DMS 273 (cell line): Measurements from ENCODE around the gene KRT15.
"Not testable (repeated sequence)": the region's sequence is repeated elsewhere in the genome, so short reads cannot be mapped to it uniquely, and the experiment has no call there.

Source experiments
- DNase-seq: peaks from one replicate; lab custom pipeline; 2025; ENCODE audit not compliant: unreplicated experiment; lab: John Stamatoyannopoulos, UW

Gene KRT15

GRCh38 chr17:41544935-41545334 lies 26.2 kb upstream of the KRT15 start:
- no peak for DNase-seq

- DNase-seq, result peak; percentile 91
These were observed 25.8 kb upstream of the KRT15 start for GRCh38 chr17:41544491-41544892.

- not testable (repeated sequence) for DNase-seq
These were observed 24.1 kb upstream of the KRT15 start for GRCh38 chr17:41542786-41543185.

GRCh38 chr17:41542357-41542756 lies 23.7 kb upstream of the KRT15 start:
- DNase-seq, result no peak

- no peak for DNase-seq
These were observed 22.4 kb upstream of the KRT15 start for GRCh38 chr17:41540921-41541625.

- DNase-seq, result peak; percentile 15
These were observed 21.4 kb upstream of the KRT15 start for GRCh38 chr17:41539979-41540701.

- no peak for DNase-seq
These were observed 20.4 kb upstream of the KRT15 start for GRCh38 chr17:41539071-41539492.

GRCh38 chr17:41538565-41538991 lies 19.9 kb upstream of the KRT15 start:
- no peak for DNase-seq

- DNase-seq, result no peak
These were observed 19.3 kb upstream of the KRT15 start for GRCh38 chr17:41537990-41538389.

- no peak for DNase-seq
These were observed 18.9 kb upstream of the KRT15 start for GRCh38 chr17:41537614-41537954.

- no peak for DNase-seq
These were observed 18.3 kb upstream of the KRT15 start for GRCh38 chr17:41536741-41537613.

GRCh38 chr17:41535764-41536481 lies 17.2 kb upstream of the KRT15 start:
- no peak for DNase-seq

- no peak for DNase-seq
These were observed 16.3 kb upstream of the KRT15 start for GRCh38 chr17:41534899-41535546.

- no peak for DNase-seq
These were observed 14.9 kb upstream of the KRT15 start for GRCh38 chr17:41533613-41534012.

GRCh38 chr17:41532947-41533570 lies 14.4 kb upstream of the KRT15 start:
- no peak for DNase-seq

GRCh38 chr17:41531993-41532392 lies 13.3 kb upstream of the KRT15 start:
- no peak for DNase-seq

GRCh38 chr17:41530062-41531048 lies 11.7 kb upstream of the KRT15 start:
- DNase-seq, result peak; percentile 37

GRCh38 chr17:41529491-41529915 lies 10.8 kb upstream of the KRT15 start:
- DNase-seq, result no peak

GRCh38 chr17:41528959-41529353 lies 10.3 kb upstream of the KRT15 start:
- DNase-seq, result no peak
